ENCODE data around the gene PPARA. TPM values are rescaled to one million over a fixed set of nuclear protein-coding genes. Genes with fewer than 3 reads are reported as not detected.
A peak's percentile ranks its signal among the peaks of the same experiment; 100 is the strongest.

PPARA gene
- total and polyA plus RNA-seq, 11 donors, result 21.1 to 96.4 (median 80.4) TPM

DNA sequence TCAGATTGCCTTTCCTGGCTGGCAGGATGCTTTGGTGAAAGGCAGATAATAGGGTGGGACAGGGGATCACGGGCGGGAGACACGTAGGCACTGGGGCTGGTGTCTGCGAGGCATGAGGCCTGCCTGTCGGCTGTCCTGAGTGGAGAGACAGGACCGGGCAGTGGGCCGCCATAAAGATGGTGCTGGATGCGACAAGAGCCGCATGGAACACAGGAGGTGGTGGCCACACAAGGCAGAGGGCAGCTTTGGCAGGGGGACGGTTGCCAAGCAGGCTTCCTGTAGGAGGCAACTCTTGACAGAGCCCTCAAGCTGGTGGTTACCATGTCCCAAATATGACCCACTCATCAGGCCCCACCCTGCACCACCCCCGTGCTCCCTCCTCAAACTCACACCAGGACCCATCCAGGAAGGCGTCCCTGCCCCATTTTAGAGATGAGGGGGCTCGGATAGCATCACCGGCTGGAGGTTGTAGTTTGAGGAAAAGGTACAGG lies 4.9 kb upstream of the PPARA start:
- no peaks in the 10 kb centered on the region for H3K9me3 ChIP-seq
- no peak overlapping the region for H3K27ac ChIP-seq
- peaks cover 3 to 32% (median 23%) of the 10 kb centered on the region in 12 donors for H3K4me1 ChIP-seq
- 91 to 93% (median 92%) methylated on average over 14 of the region's 14 CpGs for WGBS, 4 donors
- H3K4me3 ChIP-seq, result no peak overlapping the region
- ATAC-seq (no peak), DNase-seq (no peak)
- no peaks in the 10 kb centered on the region for H3K36me3 ChIP-seq
- TF ChIP-seq CTCF (IDR thresholded peaks at IDR 0.05), result no peak
- TF ChIP-seq POLR2A (IDR thresholded peaks at IDR 0.05), result no peak
- H3K27me3 ChIP-seq, result no peaks in the 10 kb centered on the region
- intact Hi-C loops (cut with DNase I), result loop anchor here in 3 of 10 donors (5.0 to 10.0 kb wide), 3 partner anchors 97 to 157 kb away; partner anchors contain the start of gene CDPF1 (in 1 of the 3)

GRCh38 chr22:46145896-46146295 lies 4.4 kb upstream of the PPARA start:
- ATAC-seq (no peak), DNase-seq (no peak)
- H3K9me3 ChIP-seq, result no peaks in the 10 kb centered on the region
- intact Hi-C loops (cut with DNase I), result loop anchor here in 3 of 10 donors (5.0 to 10.0 kb wide), 3 partner anchors 96 to 156 kb away; partner anchors contain the start of gene CDPF1 (in 1 of the 3)
- TF ChIP-seq CTCF (IDR thresholded peaks at IDR 0.05), result no peak
- no peak overlapping the region for H3K27ac ChIP-seq
- H3K4me1 ChIP-seq, result peaks cover 3 to 32% (median 23%) of the 10 kb centered on the region in 12 donors
- whole genome bisulfite sequencing, 4 donors, result 86 to 95% (median 94%) methylated on average over 11 of the region's 11 CpGs
- H3K36me3 ChIP-seq, result no peaks in the 10 kb centered on the region
- H3K4me3 ChIP-seq, result no peak overlapping the region
- no peaks in the 10 kb centered on the region for H3K27me3 ChIP-seq

GRCh38 chr22:46146329-46146728 lies 4.0 kb upstream of the PPARA start:
- Histone ChIP-seq H3K36me3 (no peaks in the 10 kb centered on the region), H3K27ac (peak overlapping the region in 1 of 12 donors; percentile 98), H3K9me3 (no peaks in the 10 kb centered on the region), H3K4me1 (peaks cover 3 to 37% (median 23%) of the 10 kb centered on the region in 12 donors), H3K27me3 (no peaks in the 10 kb centered on the region), H3K4me3 (no peak overlapping the region)
- no peak for TF ChIP-seq POLR2A (IDR thresholded peaks at IDR 0.05)
- TF ChIP-seq CTCF (IDR thresholded peaks at IDR 0.05), result no peak
- no peak for ATAC-seq
- intact Hi-C loops (cut with DNase I), result loop anchor here in 3 of 10 donors (5.0 to 10.0 kb wide), 3 partner anchors 96 to 156 kb away; partner anchors contain the start of gene CDPF1 (in 1 of the 3)
- 87 to 93% (median 89%) methylated on average over 4 of the region's 4 CpGs for WGBS, 4 donors
- DNase-seq, result no peak

- Histone ChIP-seq H3K9me3 (no peaks in the 10 kb centered on the region), H3K4me1 (peaks cover 3 to 44% (median 30%) of the 10 kb centered on the region in 12 donors), H3K27me3 (no peaks in the 10 kb centered on the region), H3K36me3 (no peaks in the 10 kb centered on the region), H3K4me3 (no peak overlapping the region), H3K27ac (peak overlapping the region in 8 of 12 donors; percentile 80 to 100 (median 96))
- DNase-seq, result no peak
- TF ChIP-seq POLR2A (IDR thresholded peaks at IDR 0.05) (no peak), CTCF (IDR thresholded peaks at IDR 0.05) (no peak)
- ATAC-seq, result no peak
- WGBS, 4 donors, result 51 to 57% (median 52%) methylated on average over 7 of the region's 7 CpGs
- intact Hi-C loops (cut with DNase I), result loop anchor here in 3 of 10 donors (5.0 to 10.0 kb wide), 3 partner anchors 95 to 155 kb away; partner anchors contain the start of gene CDPF1 (in 1 of the 3)
These were observed 3.3 kb upstream of the PPARA start for GRCh38 chr22:46147061-46147460.
